ENCODE measurements around the gene SMYD5. TPM values are rescaled to one million over a fixed set of nuclear protein-coding genes. Genes with fewer than 3 reads are reported as not detected.

The SMYD5 gene
- total and polyA plus RNA-seq, 3 experiments from 2014 or later, result 21.5 to 42.8 (median 41.2) TPM

DNA sequence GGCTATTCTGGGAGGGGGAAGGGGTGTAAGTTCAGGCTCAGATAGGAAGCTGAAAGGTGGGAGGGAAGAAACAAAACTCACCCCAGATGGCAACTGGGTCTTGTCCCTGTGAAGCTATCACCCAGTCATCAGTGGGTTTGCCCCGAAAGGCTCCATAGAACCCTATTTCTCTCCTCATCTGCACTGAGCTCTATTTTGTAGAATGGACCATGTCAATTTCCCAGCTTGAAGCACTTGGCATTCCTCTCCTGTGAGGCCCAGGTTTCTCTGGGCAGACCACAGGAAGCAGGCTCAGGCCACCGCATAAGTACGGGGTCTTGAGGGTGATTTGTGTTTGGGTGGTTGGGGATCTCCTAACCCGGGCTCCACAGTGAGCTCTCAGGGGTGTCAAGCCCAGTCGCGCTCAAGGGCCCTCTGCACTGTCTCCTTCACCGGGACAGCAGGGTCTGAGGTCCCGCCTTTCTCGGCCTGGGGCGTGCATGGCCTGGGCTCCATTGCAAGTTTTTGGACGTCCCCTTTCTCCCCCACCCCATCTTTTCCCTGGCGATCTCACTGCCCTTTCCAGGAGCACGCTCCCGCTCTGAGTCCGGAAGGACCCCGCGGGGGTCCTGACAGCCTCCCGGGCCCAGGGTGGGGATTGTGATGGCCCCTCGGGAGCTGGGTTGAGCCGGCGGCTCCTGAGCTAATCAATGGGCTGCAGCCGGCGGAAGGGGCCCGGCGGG is 38.9 kb upstream of the SMYD5 start:
- Histone ChIP-seq H3K27me3 (ENCODE audit: insufficient read depth, low read length, poor library complexity, severe bottlenecking) (peaks cover 10% of the 10 kb centered on the region), H3K4me3 (ENCODE audit: low read length) (peak overlapping the region; percentile 62), H3K9me3 (ENCODE audit: low read length) (no peaks in the 10 kb centered on the region), H3K36me3 (ENCODE audit: insufficient read depth, low read length) (no peaks in the 10 kb centered on the region), H3K4me1 (ENCODE audit: insufficient read depth, low read length) (peaks cover 22% of the 10 kb centered on the region), H3K27ac (ENCODE audit: low read depth, low read length) (no peak overlapping the region)
- no peak for DNase-seq
- peak overlapping the region in 4 of 7 donors; percentile 32 to 53 (median 47) for H3K4me3 Mint-ChIP-seq
- H3K9me3 Mint-ChIP-seq, result no peaks in the 10 kb centered on the region
- peaks cover 18 to 49% of the 10 kb centered on the region in 2 donors for H3K27me3 Mint-ChIP-seq
- CTCF ChIA-PET, result interaction anchor here (0.9 to 4.2 kb wide), 8 partner anchors 9 to 282 kb away, joined by 3 to 76 read pairs (median 5); partner anchors contain the start of gene SMYD5
- POLR2A ChIA-PET, result no interaction called here
- H3K4me1 Mint-ChIP-seq, result peaks cover 14 to 22% (median 15%) of the 10 kb centered on the region in 3 donors
- no peaks in the 10 kb centered on the region for H3K36me3 Mint-ChIP-seq
- H3K27ac Mint-ChIP-seq, result peak overlapping the region in 2 of 8 donors; percentile 48 to 62

DNA sequence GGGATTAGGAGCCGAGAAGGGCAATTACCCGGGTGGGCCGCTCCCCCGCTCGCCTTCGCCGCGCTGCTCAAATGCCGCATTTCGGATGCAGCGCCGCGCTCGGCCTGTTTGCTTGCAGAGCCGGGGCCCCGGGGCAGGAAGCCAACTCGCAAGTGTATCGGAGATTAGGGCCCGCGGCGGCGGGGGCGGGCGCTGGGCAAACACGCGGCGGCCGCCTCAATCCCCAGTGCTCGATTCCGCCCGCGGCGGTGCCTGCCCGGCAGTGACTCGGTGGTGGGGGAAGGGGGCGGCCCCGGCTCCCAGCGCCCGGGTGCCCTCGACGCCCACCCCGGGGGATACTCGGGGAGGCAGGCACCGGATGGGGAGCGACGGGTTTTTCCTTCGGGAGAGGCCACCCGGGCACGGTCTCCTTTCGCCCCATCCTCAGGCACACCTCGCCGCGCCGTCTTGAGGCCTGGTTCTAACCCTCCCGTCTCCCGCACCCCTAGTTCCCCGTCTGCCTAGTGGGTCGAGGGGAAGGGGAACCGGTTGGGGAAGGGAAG is 38.3 kb upstream of the SMYD5 start:
- peaks cover 10% of the 10 kb centered on the region for H3K27me3 ChIP-seq (ENCODE audit: insufficient read depth, low read length, poor library complexity, severe bottlenecking)

DNA sequence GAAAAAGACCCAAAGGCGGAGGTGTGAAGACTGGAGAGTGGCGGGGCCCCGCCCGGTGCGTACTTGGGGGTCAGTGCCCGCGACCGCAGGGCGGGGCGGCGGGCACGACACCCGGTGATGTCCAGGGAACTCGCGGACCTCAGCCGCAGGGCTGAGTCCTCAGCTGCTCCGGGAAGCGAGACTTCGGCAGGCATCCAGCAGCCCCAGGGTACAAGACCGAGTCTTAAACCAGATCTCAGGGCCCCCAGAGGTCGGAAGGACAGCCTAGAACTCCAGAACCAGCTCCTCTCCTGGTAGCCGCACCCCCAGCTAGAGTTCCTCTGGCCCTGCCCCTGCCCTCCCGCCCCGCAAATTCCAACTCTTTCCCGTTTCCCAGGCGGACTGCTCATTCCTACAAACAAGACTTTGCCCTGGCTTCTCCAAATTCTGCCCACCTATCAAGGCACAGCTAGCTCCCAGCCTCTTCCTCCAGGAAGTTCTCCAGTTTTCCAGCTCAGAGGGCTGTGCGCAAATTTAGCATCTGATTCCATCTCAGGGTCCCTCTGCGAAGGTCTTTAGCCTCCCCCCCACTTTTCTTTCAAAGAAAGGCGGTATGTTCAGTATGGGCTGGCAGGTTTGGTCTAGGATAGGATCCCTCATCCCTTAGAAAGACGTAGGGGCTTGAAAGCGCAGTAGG is 37.7 kb upstream of the SMYD5 start:
- ChIA-PET POLR2A (interaction anchor here (1.2 kb wide), 1 partner anchor 57 kb away, joined by 4 read pairs; the partner anchor contains the start of gene CCT7), CTCF (interaction anchor here (0.8 to 4.2 kb wide), 39 partner anchors 11 to 315 kb away, joined by 3 to 85 read pairs (median 6); partner anchors contain the start of genes CCT7, NOTO, PRADC1 and RAB11FIP5)
- H3K9me3 Mint-ChIP-seq, result no peaks in the 10 kb centered on the region
- Histone ChIP-seq H3K36me3 (ENCODE audit: insufficient read depth, low read length) (no peaks in the 10 kb centered on the region), H3K27me3 (ENCODE audit: insufficient read depth, low read length, poor library complexity, severe bottlenecking) (peaks cover 10% of the 10 kb centered on the region), H3K4me3 (ENCODE audit: low read length) (peak overlapping the region; percentile 81), H3K27ac (ENCODE audit: low read depth, low read length) (no peak overlapping the region), H3K9me3 (ENCODE audit: low read length) (no peaks in the 10 kb centered on the region), H3K4me1 (ENCODE audit: insufficient read depth, low read length) (peaks cover 22% of the 10 kb centered on the region)
- peak in 2 of 5 donors; percentile 5 to 18 for DNase-seq
- H3K27me3 Mint-ChIP-seq, result peaks cover 18 to 54% of the 10 kb centered on the region in 2 donors
- H3K4me1 Mint-ChIP-seq, result peaks cover 14 to 22% (median 15%) of the 10 kb centered on the region in 3 donors
- peak overlapping the region; percentile 87 to 95 (median 89) for H3K4me3 Mint-ChIP-seq
- H3K27ac Mint-ChIP-seq, result peak overlapping the region in 3 of 8 donors; percentile 13 to 71 (median 63)
- no peaks in the 10 kb centered on the region for H3K36me3 Mint-ChIP-seq

More for the DNA sequence above, 38.3 kb upstream of the SMYD5 start:
- Mint-ChIP-seq H3K4me3 (peak overlapping the region; percentile 87 to 95 (median 89)), H3K27ac (no peak overlapping the region), H3K27me3 (peaks cover 18 to 54% of the 10 kb centered on the region in 2 donors), H3K36me3 (no peaks in the 10 kb centered on the region), H3K4me1 (peaks cover 14 to 22% (median 15%) of the 10 kb centered on the region in 3 donors), H3K9me3 (no peaks in the 10 kb centered on the region)
- H3K9me3 ChIP-seq (ENCODE audit: low read length), result no peaks in the 10 kb centered on the region
- H3K36me3 ChIP-seq (ENCODE audit: insufficient read depth, low read length), result no peaks in the 10 kb centered on the region
- H3K4me3 ChIP-seq (ENCODE audit: low read length), result peak overlapping the region; percentile 62
- ChIA-PET CTCF (interaction anchor here (1.3 to 4.2 kb wide), 13 partner anchors 12 to 283 kb away, joined by 3 to 85 read pairs (median 15); partner anchors contain the start of genes RAB11FIP5 and SMYD5), POLR2A (interaction anchor here (1.2 kb wide), 1 partner anchor 58 kb away, joined by 4 read pairs; the partner anchor contains the start of gene CCT7)
- H3K4me1 ChIP-seq (ENCODE audit: insufficient read depth, low read length), result peaks cover 22% of the 10 kb centered on the region
- peak; percentile 52 to 74 (median 65) for DNase-seq
- H3K27ac ChIP-seq (ENCODE audit: low read depth, low read length), result no peak overlapping the region

DNA sequence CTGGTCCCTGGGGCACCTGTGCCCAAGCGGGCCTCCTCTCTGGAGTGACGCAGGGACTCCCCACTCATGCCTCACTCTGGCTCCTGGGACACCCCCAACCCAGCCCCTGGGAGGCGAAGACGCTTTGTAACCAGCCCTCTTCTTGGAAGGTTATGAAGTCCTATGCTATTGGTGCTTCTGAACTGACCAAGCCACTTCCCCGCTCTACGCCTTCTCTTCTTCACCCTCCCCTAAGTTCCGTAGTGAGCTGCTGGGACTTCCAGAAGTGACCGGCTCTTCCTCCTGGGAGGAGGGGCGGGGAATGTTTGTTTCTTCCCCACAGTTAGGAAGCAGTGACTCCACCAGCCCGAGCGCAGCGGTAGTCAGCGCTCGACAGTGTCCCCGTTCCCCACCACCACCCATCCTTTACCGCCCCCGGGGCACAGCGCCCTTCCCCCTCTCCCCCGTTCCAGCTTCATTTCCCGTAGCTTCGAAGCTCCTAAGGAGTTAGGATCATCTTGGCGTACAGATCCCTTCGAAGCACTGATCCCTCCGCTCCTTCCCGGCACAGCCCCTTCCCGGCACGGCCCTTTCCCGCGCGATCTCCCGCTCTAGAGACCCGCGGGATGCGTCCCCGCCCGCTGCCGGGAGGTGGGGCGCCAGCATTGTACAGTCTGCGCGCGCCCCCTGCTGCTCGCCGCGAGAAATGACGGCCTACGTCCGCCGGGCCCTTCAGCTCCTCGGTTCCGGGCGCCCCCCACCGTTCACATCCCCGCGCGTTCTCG is 37.0 kb upstream of the SMYD5 start:
- H3K4me3 ChIP-seq (ENCODE audit: low read length), result peak overlapping the region; percentile 81
- peaks cover 14 to 22% (median 15%) of the 10 kb centered on the region in 3 donors for H3K4me1 Mint-ChIP-seq
- H3K9me3 Mint-ChIP-seq, result peaks cover 0 to 2% (median 0%) of the 10 kb centered on the region in 5 donors
- no peaks in the 10 kb centered on the region for H3K9me3 ChIP-seq (ENCODE audit: low read length)
- ChIA-PET POLR2A (interaction anchor here (0.6 to 1.2 kb wide), 2 partner anchors 57 kb away, joined by 3 to 4 read pairs; partner anchors contain the start of gene CCT7), CTCF (interaction anchor here (0.6 to 4.2 kb wide), 54 partner anchors 8 to 365 kb away, joined by 3 to 85 read pairs (median 5); partner anchors contain the start of genes CCT7, NOTO, PRADC1 and RAB11FIP5)
- H3K4me3 Mint-ChIP-seq, result peak overlapping the region; percentile 87 to 95 (median 89)
- H3K27me3 Mint-ChIP-seq, result peaks cover 15 to 54% of the 10 kb centered on the region in 2 donors
- peaks cover 22% of the 10 kb centered on the region for H3K4me1 ChIP-seq (ENCODE audit: insufficient read depth, low read length)
- peak overlapping the region; percentile 23 to 81 (median 55) for H3K27ac Mint-ChIP-seq
- peaks cover 10% of the 10 kb centered on the region for H3K27me3 ChIP-seq (ENCODE audit: insufficient read depth, low read length, poor library complexity, severe bottlenecking)
- no peaks in the 10 kb centered on the region for H3K36me3 Mint-ChIP-seq
- no peak overlapping the region for H3K27ac ChIP-seq (ENCODE audit: low read depth, low read length)
- DNase-seq, result peak; percentile 83 to 89 (median 87)
- H3K36me3 ChIP-seq (ENCODE audit: insufficient read depth, low read length), result no peaks in the 10 kb centered on the region

DNA sequence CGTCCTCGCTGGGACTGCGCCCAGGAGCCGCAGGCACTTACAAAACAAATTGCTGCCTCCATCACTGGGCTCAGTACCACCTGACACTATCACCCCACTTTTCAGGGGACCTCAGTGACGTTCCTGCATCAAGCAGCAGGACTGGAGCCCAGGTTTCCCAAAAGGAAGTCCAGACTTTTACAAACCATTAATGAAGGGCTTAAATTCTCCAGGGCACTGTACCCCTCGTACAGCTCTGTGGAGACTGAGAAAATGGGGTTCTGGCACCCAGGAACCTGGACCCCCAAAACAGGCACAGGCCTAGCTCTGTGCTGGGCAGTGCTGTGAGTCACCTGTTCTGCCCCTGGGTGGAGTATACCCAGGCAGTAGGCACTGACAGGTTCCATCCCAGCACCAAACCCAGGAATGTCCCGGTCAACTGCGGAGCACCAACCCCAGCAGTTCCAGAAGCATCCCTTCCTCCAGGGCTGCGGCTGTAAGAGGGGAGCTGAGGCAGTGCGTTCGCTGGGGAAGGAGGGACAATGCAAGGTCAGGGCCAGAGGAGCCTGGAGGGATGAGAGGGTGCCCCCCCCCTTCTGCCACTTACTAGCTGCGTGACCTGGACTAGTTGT is 36.3 kb upstream of the SMYD5 start:
- peaks cover 19 to 56% of the 10 kb centered on the region in 2 donors for H3K27me3 Mint-ChIP-seq
- CTCF ChIA-PET, result interaction anchor here (0.6 to 4.2 kb wide), 51 partner anchors 9 to 317 kb away, joined by 3 to 85 read pairs (median 5); partner anchors contain the start of genes CCT7, NOTO, PRADC1 and RAB11FIP5

DNA sequence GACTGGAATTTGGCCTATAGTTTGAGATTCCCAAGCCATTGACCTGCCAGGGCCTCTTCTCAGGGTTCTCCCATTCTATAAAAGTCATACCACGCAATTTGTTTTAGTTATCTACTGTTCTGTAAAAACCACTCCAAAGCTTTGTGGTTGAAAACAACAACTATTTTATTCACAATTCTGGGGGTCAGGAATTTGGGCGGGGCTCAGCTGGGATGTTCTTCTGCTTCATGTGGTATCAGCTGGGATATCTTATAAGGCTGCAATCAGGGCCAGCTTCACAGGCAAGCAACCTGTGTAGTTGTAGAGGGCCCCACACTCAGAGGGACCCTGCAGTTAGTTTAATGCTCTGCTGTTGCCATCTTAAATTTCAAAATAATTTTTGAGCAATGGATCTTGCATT is 28.1 kb upstream of the SMYD5 start:
- ChIA-PET CTCF (interaction anchor here (1.1 to 3.6 kb wide), 2 partner anchors 9 kb away, joined by 3 to 36 read pairs; no protein-coding TSS in a partner anchor), POLR2A (no interaction called here)
- Mint-ChIP-seq H3K27me3 (peaks cover 22 to 36% of the 10 kb centered on the region in 2 donors), H3K9me3 (peaks cover 0 to 6% (median 0%) of the 10 kb centered on the region in 5 donors), H3K36me3 (no peaks in the 10 kb centered on the region), H3K4me3 (no peak overlapping the region), H3K4me1 (no peaks in the 10 kb centered on the region), H3K27ac (no peak overlapping the region)
- DNase-seq, result no peak
- no peaks in the 10 kb centered on the region for H3K4me1 ChIP-seq (ENCODE audit: insufficient read depth, low read length)
- H3K4me3 ChIP-seq (ENCODE audit: low read length), result no peak overlapping the region
- no peak overlapping the region for H3K27ac ChIP-seq (ENCODE audit: low read depth, low read length)
- H3K9me3 ChIP-seq (ENCODE audit: low read length), result no peaks in the 10 kb centered on the region
- no peaks in the 10 kb centered on the region for H3K36me3 ChIP-seq (ENCODE audit: insufficient read depth, low read length)
- H3K27me3 ChIP-seq (ENCODE audit: insufficient read depth, low read length, poor library complexity, severe bottlenecking), result no peaks in the 10 kb centered on the region

More for the DNA sequence above, 36.3 kb upstream of the SMYD5 start:
- H3K4me3 Mint-ChIP-seq, result peak overlapping the region; percentile 87 to 95 (median 89)
- peaks cover 14 to 22% (median 15%) of the 10 kb centered on the region in 3 donors for H3K4me1 Mint-ChIP-seq
- peaks cover 0 to 2% (median 0%) of the 10 kb centered on the region in 5 donors for H3K9me3 Mint-ChIP-seq
- no peaks in the 10 kb centered on the region for H3K9me3 ChIP-seq (ENCODE audit: low read length)
- no peaks in the 10 kb centered on the region for H3K36me3 Mint-ChIP-seq
- H3K4me3 ChIP-seq (ENCODE audit: low read length), result no peak overlapping the region
- peak overlapping the region in 5 of 8 donors; percentile 24 to 76 (median 58) for H3K27ac Mint-ChIP-seq
- POLR2A ChIA-PET, result interaction anchor here (0.6 kb wide), 1 partner anchor 56 kb away, joined by 3 read pairs; the partner anchor contains the start of gene CCT7
- H3K27me3 ChIP-seq (ENCODE audit: insufficient read depth, low read length, poor library complexity, severe bottlenecking), result peaks cover 10% of the 10 kb centered on the region
- no peak for DNase-seq
- H3K36me3 ChIP-seq (ENCODE audit: insufficient read depth, low read length), result no peaks in the 10 kb centered on the region
- no peak overlapping the region for H3K27ac ChIP-seq (ENCODE audit: low read depth, low read length)
- peaks cover 22% of the 10 kb centered on the region for H3K4me1 ChIP-seq (ENCODE audit: insufficient read depth, low read length)
